Breast epithelium (tissue), 3 donors: ENCODE measurements around the gene TNFSF11.

Experiments
- CTCF ChIP-seq, 3 donors: fragments of 450-650 bp; IDR thresholded peaks; one replicate each; pipeline ENCODE4 v1.5.1; 2016 to 2017; ENCODE audit warnings: antibody characterized with exemption in 3 of 3, mild to moderate bottlenecking in 3 of 3, moderate library complexity in 3 of 3
- POLR2A ChIP-seq: fragments of 450-650 bp; IDR thresholded peaks from one replicate; pipeline ENCODE4 v1.6.1; 2016; ENCODE audit warnings: antibody characterized with exemption, mild to moderate bottlenecking, moderate library complexity

DNA sequence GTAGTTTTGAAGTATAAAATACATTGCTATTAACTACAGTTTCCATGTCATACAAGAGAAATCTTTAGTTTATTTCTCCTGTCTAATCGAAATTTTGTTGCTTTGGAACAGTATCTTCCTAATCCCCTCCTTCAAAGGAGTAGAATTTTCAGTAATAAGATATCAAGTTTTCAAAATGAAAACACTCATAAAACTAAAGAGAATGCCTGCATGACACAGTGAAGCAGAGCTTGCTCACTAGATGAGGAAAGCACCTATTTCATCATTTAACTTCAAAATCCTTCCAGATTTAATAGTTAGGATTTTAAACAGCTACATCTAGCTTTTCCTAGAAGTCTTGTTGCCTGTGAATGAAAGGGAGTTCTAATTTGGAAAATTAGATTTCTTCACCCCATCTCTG, 80.8 kb downstream of the TNFSF11 start:
- TF ChIP-seq CTCF (IDR thresholded peaks at IDR 0.05) = no peak
- no peak for TF ChIP-seq POLR2A
